GM21737 (cell line): Measurements from ENCODE around the gene MED15.
"Not testable (repeated sequence)": the region's sequence is repeated elsewhere in the genome, so short reads cannot be mapped to it uniquely, and the experiment has no call there.

Experiments used
- ATAC-seq: cut with Tn5 transposase; IDR thresholded peaks from one replicate; pipeline ENCODE4 v1.9.1; 2021; ENCODE audit warnings: mild to moderate bottlenecking, moderate library complexity; ENCODE audit not compliant: unreplicated experiment

Gene MED15

GRCh38 chr22:20507253-20508066 is at the start of gene MED15:
MED15 (plus strand) TSS chr22:20507610; CDS start chr22:20507679, 69 bp downstream.
- peak; percentile 70 for ATAC-seq

- ATAC-seq: no peak
Observed at GRCh38 chr22:20458530-20459151, 48.8 kb upstream of the MED15 start.

GRCh38 chr22:20459152-20459542 is 48.3 kb upstream of the MED15 start:
- no peak for ATAC-seq

- ATAC-seq: no peak
Observed at GRCh38 chr22:20459862-20460261, 47.5 kb upstream of the MED15 start.

- no peak for ATAC-seq
Observed at GRCh38 chr22:20463324-20464095, 43.9 kb upstream of the MED15 start.

GRCh38 chr22:20464096-20464614 is 43.3 kb upstream of the MED15 start:
- ATAC-seq: no peak

GRCh38 chr22:20464912-20465758 is 42.3 kb upstream of the MED15 start:
- ATAC-seq: no peak

GRCh38 chr22:20465759-20466077 is 41.7 kb upstream of the MED15 start:
- ATAC-seq: no peak

GRCh38 chr22:20466659-20467379 is 40.6 kb upstream of the MED15 start:
- ATAC-seq: no peak

GRCh38 chr22:20469110-20469868 is 38.1 kb upstream of the MED15 start:
- ATAC-seq: no peak

- not testable (repeated sequence) for ATAC-seq
Observed at GRCh38 chr22:20470525-20470924, 36.9 kb upstream of the MED15 start.

GRCh38 chr22:20471126-20471833 is 36.1 kb upstream of the MED15 start:
- no peak for ATAC-seq

- no peak for ATAC-seq
Observed at GRCh38 chr22:20472629-20473442, 34.6 kb upstream of the MED15 start.

GRCh38 chr22:20475115-20475436 is 32.3 kb upstream of the MED15 start:
- ATAC-seq: no peak

GRCh38 chr22:20475569-20475968 is 31.8 kb upstream of the MED15 start:
- not testable (repeated sequence) for ATAC-seq

GRCh38 chr22:20478059-20478458 is 29.4 kb upstream of the MED15 start:
- not testable (repeated sequence) for ATAC-seq

- no peak for ATAC-seq
Observed at GRCh38 chr22:20479612-20480196, 27.7 kb upstream of the MED15 start.

- ATAC-seq: not testable (repeated sequence)
Observed at GRCh38 chr22:20483143-20483506, 24.3 kb upstream of the MED15 start.
